ENCODE data around the gene PLA2G2D. TPM values are rescaled to one million over a fixed set of nuclear protein-coding genes. Genes with fewer than 3 reads are reported as not detected.

PLA2G2D gene
- total RNA-seq, 1 donor, result not detected

DNA sequence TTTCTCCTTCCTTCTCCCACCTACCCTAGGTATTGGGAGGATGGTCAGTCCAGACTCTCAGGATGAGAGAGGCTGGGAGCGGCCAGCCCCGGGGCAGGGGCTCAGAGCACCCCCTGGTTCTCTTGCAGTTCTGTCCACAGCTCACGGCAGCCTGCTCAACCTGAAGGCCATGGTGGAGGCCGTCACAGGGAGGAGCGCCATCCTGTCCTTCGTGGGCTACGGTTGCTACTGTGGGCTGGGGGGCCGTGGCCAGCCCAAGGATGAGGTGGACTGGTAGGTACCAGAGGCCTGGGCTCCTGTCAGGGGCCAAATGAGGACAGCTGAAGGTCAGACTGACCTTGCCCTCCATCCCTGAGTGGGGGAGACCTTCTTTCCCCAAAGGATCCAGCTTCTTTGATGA lies 24.0 kb upstream of the PLA2G2D start:
- DNase-seq (ENCODE audit: low read depth), result no peak
- H3K4me3 ChIP-seq (ENCODE audit: low read depth, low read length), result no peak overlapping the region
- TF ChIP-seq, protein P1, sequence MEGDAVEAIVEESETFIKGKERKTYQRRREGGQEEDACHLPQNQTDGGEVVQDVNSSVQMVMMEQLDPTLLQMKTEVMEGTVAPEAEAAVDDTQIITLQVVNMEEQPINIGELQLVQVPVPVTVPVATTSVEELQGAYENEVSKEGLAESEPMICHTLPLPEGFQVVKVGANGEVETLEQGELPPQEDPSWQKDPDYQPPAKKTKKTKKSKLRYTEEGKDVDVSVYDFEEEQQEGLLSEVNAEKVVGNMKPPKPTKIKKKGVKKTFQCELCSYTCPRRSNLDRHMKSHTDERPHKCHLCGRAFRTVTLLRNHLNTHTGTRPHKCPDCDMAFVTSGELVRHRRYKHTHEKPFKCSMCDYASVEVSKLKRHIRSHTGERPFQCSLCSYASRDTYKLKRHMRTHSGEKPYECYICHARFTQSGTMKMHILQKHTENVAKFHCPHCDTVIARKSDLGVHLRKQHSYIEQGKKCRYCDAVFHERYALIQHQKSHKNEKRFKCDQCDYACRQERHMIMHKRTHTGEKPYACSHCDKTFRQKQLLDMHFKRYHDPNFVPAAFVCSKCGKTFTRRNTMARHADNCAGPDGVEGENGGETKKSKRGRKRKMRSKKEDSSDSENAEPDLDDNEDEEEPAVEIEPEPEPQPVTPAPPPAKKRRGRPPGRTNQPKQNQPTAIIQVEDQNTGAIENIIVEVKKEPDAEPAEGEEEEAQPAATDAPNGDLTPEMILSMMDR (IDR thresholded peaks at IDR 0.05; ENCODE audit: insufficient read depth, low read depth, low read length), result no peak

DNA sequence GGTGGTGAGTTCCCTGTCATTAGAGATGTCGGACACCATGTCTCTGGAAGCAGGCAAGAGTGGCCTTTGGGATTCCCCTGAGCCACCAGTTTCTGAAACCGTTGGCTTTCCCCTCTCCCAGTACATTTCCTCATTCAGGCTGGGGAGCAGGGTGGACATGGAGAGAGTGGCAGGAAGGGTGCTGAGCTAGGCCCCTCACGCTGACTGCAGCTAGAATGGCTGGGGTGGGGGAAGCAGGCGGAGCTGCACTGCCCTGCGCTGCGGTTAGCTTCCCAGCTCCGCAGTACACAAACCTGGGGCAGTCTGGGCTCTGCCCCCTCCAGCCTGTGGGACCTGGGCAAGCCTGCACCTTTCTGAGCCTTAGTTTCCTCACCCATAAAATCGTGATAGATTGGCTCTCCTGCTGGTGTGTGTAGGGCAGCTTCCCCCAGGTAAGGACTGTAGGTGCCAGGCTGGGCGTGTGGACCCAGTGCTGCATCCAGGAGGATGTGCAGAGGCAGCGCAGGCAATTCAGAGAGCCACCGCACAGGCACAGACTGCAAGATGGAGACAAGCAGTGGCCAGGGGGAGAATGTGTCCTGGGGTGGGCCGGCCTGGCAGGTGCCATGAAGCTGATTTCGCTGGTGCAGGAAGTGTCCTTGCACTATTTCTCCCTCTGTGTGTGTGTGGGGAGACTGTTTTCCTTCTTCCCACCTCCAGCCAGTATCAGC lies 22.8 kb upstream of the PLA2G2D start:
- H3K4me3 ChIP-seq (ENCODE audit: low read depth, low read length), result no peak overlapping the region
- TF ChIP-seq, protein P1 (IDR thresholded peaks at IDR 0.05; ENCODE audit: insufficient read depth, low read depth, low read length), result no peak

DNA sequence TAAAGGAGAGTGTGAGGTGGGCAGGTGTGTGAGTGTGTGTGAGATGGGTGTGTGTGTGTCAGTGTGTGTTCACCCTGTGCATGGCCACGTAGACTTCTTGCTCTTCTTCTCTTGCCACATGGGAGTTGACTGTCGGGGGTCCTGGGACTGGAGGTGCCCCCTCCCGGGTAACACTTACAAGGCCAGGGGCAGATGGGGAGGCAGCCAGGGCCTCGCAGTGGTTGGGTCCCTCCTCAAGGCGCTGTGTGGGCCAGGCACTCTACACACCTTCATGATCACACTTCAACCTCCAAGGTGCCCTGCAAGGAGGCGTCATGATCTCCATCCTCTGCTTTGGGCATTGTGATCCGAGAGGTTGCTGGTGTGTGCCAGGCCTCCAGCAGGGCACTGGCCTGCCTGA lies 22.1 kb upstream of the PLA2G2D start:
- TF ChIP-seq, protein P1 (IDR thresholded peaks at IDR 0.05; ENCODE audit: insufficient read depth, low read depth, low read length), result no peak
- no peak for DNase-seq (ENCODE audit: low read depth)
- no peak overlapping the region for H3K4me3 ChIP-seq (ENCODE audit: low read depth, low read length)

More for the DNA sequence above, 22.8 kb upstream of the PLA2G2D start:
- DNase-seq (ENCODE audit: low read depth), result no peak

DNA sequence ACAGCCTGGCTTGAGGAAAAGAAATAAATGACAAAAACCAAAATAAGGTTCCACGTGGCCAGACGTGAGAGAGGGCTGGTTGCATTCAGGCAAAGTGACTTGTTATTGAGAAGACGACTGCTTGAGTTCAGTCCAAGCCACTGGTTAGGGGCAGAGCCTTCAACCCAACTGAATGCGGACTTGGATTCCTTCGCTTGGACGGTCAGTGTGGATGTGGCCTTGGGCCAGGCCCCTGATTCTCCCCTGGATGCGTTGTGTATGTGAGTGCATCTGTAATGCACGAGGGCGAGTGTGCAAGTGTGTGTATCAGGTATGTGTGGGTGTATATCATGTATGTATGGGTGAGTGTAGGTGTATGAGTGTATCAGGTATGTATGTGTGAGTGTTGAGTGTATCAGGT lies 21.7 kb upstream of the PLA2G2D start:
- TF ChIP-seq, protein P1 (IDR thresholded peaks at IDR 0.05; ENCODE audit: insufficient read depth, low read depth, low read length), result no peak
- no peak for DNase-seq (ENCODE audit: low read depth)

DNA sequence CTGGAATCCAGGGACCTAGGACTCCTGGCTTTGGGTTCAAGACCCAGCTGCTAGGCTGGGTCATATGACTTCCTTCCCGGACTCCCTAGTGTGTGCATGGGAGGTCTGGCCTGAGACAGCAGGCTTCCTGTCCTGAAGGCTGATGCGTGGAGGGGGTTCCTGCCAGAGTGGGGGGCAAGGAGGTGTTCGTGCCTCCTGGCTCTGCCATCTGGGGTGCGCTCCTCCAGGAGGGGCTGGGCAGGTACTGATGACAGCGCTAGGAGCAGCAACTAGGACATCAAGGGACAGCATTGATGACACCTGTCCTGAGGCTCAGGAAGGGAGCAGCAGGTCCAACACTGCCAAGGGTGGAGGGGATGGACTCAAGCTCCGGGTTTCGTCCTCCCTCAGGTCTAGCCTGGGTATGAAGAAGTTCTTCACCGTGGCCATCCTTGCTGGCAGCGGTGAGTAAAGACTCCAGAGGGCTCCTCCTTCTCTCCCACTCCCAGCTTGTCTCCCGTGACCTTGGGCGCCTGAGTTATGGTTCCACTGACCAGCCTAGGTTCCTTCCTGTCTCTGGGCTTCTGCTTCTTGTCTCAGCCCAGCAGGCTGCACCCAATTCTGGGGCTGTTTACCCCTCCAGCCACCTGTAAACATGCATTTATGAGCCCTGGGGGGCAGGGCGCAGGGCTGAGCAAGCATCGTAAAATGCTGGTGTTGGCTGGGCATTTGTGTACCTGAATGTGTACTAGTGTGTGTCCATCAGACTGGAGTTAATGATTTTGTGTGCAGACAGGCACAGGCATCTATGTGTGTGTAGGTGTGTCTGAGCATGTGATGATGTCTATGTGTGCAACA lies 20.7 kb upstream of the PLA2G2D start:
- TF ChIP-seq, protein P1 (IDR thresholded peaks at IDR 0.05; ENCODE audit: insufficient read depth, low read depth, low read length), result no peak
- no peak for DNase-seq (ENCODE audit: low read depth)
- no peak overlapping the region for H3K4me3 ChIP-seq (ENCODE audit: low read depth, low read length)

More for the DNA sequence above, 21.7 kb upstream of the PLA2G2D start:
- H3K4me3 ChIP-seq (ENCODE audit: low read depth, low read length), result no peak overlapping the region

DNA sequence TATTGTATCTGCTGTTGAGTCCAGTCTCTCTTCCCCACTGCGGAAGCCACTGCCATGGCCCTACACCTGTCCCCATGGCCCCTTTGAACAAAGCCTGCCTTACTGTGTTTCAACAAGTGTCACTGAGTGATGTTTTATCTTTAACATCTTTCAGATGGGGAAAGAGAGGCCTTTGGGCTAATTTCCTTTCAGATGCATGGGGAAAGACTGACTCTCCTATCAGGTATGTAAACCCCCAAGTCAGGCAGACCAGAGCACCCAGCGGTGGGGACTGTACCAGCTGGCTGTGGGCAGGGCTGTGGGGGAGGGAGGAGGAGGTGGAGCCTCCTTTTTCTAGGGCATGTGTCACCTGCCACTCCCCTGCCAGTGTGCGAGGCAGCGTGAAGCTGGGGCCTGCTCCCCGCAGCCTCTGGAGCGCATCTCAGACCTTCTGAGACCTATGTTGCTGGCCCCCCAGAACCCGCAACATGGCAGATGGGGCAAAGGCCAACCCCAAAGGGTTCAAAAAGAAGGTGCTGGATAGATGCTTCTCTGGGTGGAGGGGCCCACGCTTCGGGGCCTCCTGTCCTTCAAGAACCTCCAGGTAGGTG lies 19.7 kb upstream of the PLA2G2D start, which contains the start of gene PLA2G2F:
Gene PLA2G2F (plus strand): TSS at position 363 of the 590 bp plus-strand sequence. CDS start 105 bp downstream, at position 468.
- no peak for DNase-seq (ENCODE audit: low read depth)
- TF ChIP-seq, protein P1 (IDR thresholded peaks at IDR 0.05; ENCODE audit: insufficient read depth, low read depth, low read length), result no peak
- no peak within 1 kb of the TSS for H3K4me3 ChIP-seq (ENCODE audit: low read depth, low read length)

Measured in fibroblast of villous mesenchyme (primary cell).